Loucy (cell line): ENCODE data around the gene ANKRD6.

Source experiments
- EZH2phosphoT487 ChIP-seq: fragments of 200-600 bp; IDR thresholded peaks from 2 replicates; pipeline ENCODE4 v1.6.1; 2018; ENCODE audit warnings: antibody characterized with exemption, mild to moderate bottlenecking, moderate library complexity, borderline replicate concordance
- TF ChIP-seq, protein P1 (sequence below): fragments of 200-600 bp; sonication (generic); conservative IDR thresholded peaks from 2 replicates; pipeline ENCODE4 v1.5.1; 2014; ENCODE audit warnings: mild to moderate bottlenecking, antibody characterized with exemption, low read length

DNA sequence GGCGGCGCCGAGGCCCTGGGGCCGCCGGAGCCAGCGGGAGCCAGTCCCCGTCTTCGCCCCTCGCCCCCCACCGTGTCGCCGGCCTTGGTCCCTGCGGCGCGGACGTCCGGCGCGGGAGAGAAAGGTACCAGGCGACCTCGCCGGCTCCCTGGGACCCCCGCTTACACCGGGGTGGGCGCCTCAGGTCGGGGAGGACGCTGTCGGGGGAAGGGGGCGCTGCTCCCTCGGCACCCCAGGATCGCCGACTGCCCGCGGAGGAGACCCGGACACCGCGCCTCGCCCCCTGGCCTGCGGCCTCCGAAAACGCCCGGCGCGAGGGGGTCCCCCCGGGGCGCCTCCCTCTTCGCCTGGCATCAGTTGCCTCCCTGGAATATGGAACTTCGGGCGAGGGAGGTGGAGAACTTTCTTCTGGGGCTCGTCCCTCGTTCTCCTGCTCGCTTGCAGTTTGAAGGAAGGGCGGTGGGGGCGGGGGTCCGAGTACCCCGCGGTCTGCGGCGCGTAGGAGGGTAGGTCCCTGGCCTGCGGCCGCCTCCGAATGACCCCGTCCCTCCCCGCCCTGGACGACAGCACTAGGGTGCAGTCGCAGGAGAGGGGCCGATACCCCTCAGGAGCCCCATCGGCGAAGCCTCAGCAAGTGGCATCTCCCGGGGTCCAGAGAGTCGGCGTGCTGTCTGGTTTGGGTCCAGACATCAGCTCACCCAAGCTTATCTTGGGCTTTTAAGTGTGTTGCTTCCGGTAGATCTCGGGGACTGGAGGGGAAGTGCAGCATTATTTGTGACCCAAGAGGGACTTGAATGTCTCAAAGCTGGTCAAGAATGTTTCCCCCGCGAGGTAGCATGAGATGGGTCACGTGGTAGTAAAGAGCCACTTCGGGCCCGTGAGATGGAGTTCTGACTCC, 549 bp downstream of the ANKRD6 start:
- TF ChIP-seq, protein P1, sequence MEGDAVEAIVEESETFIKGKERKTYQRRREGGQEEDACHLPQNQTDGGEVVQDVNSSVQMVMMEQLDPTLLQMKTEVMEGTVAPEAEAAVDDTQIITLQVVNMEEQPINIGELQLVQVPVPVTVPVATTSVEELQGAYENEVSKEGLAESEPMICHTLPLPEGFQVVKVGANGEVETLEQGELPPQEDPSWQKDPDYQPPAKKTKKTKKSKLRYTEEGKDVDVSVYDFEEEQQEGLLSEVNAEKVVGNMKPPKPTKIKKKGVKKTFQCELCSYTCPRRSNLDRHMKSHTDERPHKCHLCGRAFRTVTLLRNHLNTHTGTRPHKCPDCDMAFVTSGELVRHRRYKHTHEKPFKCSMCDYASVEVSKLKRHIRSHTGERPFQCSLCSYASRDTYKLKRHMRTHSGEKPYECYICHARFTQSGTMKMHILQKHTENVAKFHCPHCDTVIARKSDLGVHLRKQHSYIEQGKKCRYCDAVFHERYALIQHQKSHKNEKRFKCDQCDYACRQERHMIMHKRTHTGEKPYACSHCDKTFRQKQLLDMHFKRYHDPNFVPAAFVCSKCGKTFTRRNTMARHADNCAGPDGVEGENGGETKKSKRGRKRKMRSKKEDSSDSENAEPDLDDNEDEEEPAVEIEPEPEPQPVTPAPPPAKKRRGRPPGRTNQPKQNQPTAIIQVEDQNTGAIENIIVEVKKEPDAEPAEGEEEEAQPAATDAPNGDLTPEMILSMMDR = no peak
- TF ChIP-seq EZH2phosphoT487 = no peak
